ENCODE results near the gene PRDM16. TPM values are rescaled to one million over a fixed set of nuclear protein-coding genes. Genes with fewer than 3 reads are reported as not detected.

The PRDM16 gene
- total RNA-seq, 4 donors from 2014 or later: 0.41 to 0.95 TPM; not detected in 2

- intact Hi-C loops (cut with DNase I; ENCODE audit: low total_unique reads): no loop called here
- H3K9me3 ChIP-seq: no peaks in the 10 kb centered on the region
- H3K4me1 ChIP-seq: no peaks in the 10 kb centered on the region
- H3K36me3 ChIP-seq: no peaks in the 10 kb centered on the region
- TF ChIP-seq POLR2A (IDR thresholded peaks at IDR 0.05): no peak
- TF ChIP-seq POLR2AphosphoS5 (IDR thresholded peaks at IDR 0.05): no peak
- no peak overlapping the region for H3K4me3 ChIP-seq
- in situ Hi-C loops (cut with MboI; ENCODE audit: low pct_ligation_motif_present in 1 of 4, low pct_unique_long_range_greater_than_20kb in 1 of 4, low sequenced_read_pairs in 3 of 4): no loop called here
- 70% methylated on average over 7 of the region's 7 CpGs; no CpG with 5 or more reads in 1 of the 2 donors for WGBS, 2 donors (ENCODE audit: low coverage in 1 of 2)
- no peak overlapping the region for H3K27ac ChIP-seq
- no peaks in the 10 kb centered on the region for H3K27me3 ChIP-seq
- DNase-seq: no peak
Measured at GRCh38 chr1:3334366-3334765, 265.4 kb downstream of the PRDM16 start.

- Histone ChIP-seq H3K27ac (no peak overlapping the region), H3K4me1 (no peaks in the 10 kb centered on the region), H3K36me3 (no peaks in the 10 kb centered on the region), H3K27me3 (no peaks in the 10 kb centered on the region), H3K4me3 (no peak overlapping the region), H3K9me3 (no peaks in the 10 kb centered on the region)
- no peak for DNase-seq
- 81 to 100% methylated on average over 1 to 15 of the region's 15 CpGs for WGBS, 2 donors (ENCODE audit: low coverage in 1 of 2)
- intact Hi-C loops (cut with DNase I; ENCODE audit: low total_unique reads): no loop called here
- no peak for TF ChIP-seq POLR2A (IDR thresholded peaks at IDR 0.05)
- TF ChIP-seq POLR2AphosphoS5 (IDR thresholded peaks at IDR 0.05): no peak
- TF ChIP-seq CTCF (IDR thresholded peaks at IDR 0.05): no peak
- TF ChIP-seq EP300 (IDR thresholded peaks at IDR 0.05; ENCODE audit: low read depth): no peak
- in situ Hi-C loops (cut with MboI; ENCODE audit: low pct_ligation_motif_present in 1 of 4, low pct_unique_long_range_greater_than_20kb in 1 of 4, low sequenced_read_pairs in 3 of 4): no loop called here
Measured at GRCh38 chr1:3335754-3336640, 267.0 kb downstream of the PRDM16 start.

- 67 to 84% methylated on average over 2 to 6 of the region's 6 CpGs for WGBS, 2 donors (ENCODE audit: low coverage in 1 of 2)
- intact Hi-C loops (cut with DNase I; ENCODE audit: low total_unique reads): no loop called here
- Histone ChIP-seq H3K9me3 (no peaks in the 10 kb centered on the region), H3K27ac (no peak overlapping the region), H3K4me3 (no peak overlapping the region), H3K4me1 (no peaks in the 10 kb centered on the region), H3K36me3 (no peaks in the 10 kb centered on the region), H3K27me3 (no peaks in the 10 kb centered on the region)
- TF ChIP-seq CTCF (IDR thresholded peaks at IDR 0.05): no peak
- no peak for DNase-seq
- in situ Hi-C loops (cut with MboI; ENCODE audit: low pct_ligation_motif_present in 1 of 4, low pct_unique_long_range_greater_than_20kb in 1 of 4, low sequenced_read_pairs in 3 of 4): no loop called here
Measured at GRCh38 chr1:3336641-3337630, 267.9 kb downstream of the PRDM16 start.

- no peak overlapping the region for H3K27ac ChIP-seq
- no peaks in the 10 kb centered on the region for H3K27me3 ChIP-seq
- intact Hi-C loops (cut with DNase I; ENCODE audit: low total_unique reads) (no loop called here), in situ Hi-C loops (cut with MboI; ENCODE audit: low pct_ligation_motif_present in 1 of 4, low pct_unique_long_range_greater_than_20kb in 1 of 4, low sequenced_read_pairs in 3 of 4) (no loop called here)
- TF ChIP-seq POLR2AphosphoS5 (IDR thresholded peaks at IDR 0.05) (no peak), EP300 (IDR thresholded peaks at IDR 0.05; ENCODE audit: low read depth) (no peak)
- 79 to 80% methylated on average over 1 to 18 of the region's 18 CpGs for WGBS, 2 donors (ENCODE audit: low coverage in 1 of 2)
- H3K9me3 ChIP-seq: peaks cover 0 to 2% of the 10 kb centered on the region in 2 donors
- no peaks in the 10 kb centered on the region for H3K4me1 ChIP-seq
- no peak overlapping the region for H3K4me3 ChIP-seq
- DNase-seq: no peak
- no peaks in the 10 kb centered on the region for H3K36me3 ChIP-seq
Measured at GRCh38 chr1:3337798-3338724, 269.1 kb downstream of the PRDM16 start.
